HG03097 (cell line): ENCODE data around the gene SYNE1.
A peak's percentile ranks its signal among the peaks of the same experiment; 100 is the strongest.
"Not testable (repeated sequence)": the region's sequence is repeated elsewhere in the genome, so short reads cannot be mapped to it uniquely, and the experiment has no call there.

Source experiments
- ATAC-seq: cut with Tn5 transposase; IDR thresholded peaks from one replicate; pipeline ENCODE4 v1.9.1; 2021; ENCODE audit not compliant: unreplicated experiment, low FRiP score

SYNE1 gene

GRCh38 chr6:152334555-152334954 lies 302.6 kb downstream of the SYNE1 start:
- no peak for ATAC-seq

GRCh38 chr6:152330961-152331360 lies 306.2 kb downstream of the SYNE1 start:
- ATAC-seq: no peak

DNA sequence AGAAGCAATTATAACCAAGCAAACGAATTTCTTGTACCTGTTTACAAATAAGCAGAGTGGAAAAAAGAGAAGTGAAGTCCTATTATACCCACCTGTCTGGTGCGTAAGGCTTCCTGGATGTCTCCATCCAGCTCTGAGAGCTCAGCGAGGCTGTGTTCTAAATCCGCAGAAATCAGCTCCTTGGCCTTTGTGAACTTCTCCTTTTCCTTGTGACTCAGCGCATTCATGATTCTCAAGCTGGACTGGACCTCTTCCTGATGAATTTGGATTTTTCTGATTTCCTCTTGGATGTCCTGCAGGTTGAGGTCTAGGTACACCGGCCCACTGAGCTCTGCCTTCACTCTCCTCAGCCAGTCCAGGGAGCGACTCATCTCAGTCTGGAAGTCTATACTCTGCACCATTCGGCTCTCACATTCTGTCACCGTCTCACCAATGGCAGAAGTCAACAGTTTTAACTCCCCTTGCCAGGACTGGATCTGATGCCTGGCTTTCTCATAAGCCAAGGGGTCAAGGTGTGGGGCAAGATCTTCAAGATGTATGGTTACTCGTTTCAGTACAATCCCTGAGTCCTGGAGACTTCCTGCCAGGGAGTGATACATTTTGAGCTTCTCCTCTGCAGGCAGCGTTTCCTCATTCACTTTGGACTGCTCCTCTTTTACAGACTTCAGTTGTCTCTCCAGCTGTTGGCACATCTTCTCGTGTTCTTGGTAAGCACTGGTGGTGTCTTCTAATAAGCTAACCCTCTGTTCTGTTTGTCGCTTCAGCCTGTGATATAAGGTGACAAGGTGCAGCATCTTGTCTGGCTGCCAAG lies 307.3 kb downstream of the SYNE1 start:
- ATAC-seq: no peak

DNA sequence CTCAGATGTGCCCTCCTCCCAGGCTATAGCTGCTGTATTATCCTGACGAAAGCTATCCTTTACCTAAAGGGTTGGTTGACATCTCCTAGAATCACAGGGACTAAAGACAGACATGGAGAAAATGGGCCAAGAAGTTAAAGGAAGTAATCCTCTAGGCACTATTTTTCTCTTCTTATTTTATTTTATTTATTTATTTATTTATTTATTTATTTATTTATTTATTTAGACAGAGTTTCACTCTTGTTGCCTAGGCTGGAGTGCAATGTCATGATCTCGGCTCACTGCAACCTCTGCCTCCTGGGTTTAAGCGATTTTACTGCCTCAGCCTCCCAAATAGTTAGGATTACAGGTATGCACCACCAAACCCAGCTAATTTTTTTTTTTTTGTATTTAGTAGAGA lies 309.0 kb downstream of the SYNE1 start:
- ATAC-seq: not testable (repeated sequence)

- no peak for ATAC-seq
Measured at GRCh38 chr6:152323376-152323775, 313.8 kb downstream of the SYNE1 start.

- no peak for ATAC-seq
Measured at GRCh38 chr6:152318278-152318677, 318.9 kb downstream of the SYNE1 start.

DNA sequence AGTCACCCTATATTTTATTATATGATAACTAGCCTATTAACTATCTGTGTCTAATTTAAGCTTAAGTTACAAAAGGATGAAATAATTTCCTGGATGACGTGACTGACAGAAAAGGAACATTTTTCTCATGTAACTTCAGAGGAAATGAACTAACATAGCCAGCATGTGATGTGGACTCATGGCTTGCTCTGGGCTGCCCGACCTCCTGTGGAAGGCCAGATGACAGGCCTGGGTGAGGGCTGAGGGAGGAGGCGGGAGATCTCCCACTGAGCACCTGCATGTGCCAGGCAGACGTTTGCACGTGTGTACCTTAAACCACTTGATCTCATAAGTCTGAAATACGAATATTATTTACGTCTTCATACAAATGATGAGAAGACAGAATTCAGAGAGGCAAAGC lies 321.1 kb downstream of the SYNE1 start:
- ATAC-seq: no peak

DNA sequence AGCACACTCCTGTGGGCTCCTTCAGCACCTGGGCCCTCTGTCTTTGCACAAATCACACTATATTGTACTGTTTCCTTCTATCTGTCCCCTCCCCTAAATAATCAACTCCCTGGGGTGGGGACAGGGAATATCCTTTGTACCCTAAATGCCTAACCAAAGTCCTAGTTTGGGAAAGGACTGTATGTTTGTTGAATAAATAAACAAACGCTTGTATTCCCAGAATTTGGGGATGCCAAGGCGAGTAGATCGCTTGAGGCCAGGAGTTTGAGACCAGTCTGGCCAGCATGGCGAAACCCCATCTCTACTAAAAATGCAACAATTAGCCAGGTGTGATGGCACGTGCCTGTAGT lies 322.7 kb downstream of the SYNE1 start:
- no peak for ATAC-seq

DNA sequence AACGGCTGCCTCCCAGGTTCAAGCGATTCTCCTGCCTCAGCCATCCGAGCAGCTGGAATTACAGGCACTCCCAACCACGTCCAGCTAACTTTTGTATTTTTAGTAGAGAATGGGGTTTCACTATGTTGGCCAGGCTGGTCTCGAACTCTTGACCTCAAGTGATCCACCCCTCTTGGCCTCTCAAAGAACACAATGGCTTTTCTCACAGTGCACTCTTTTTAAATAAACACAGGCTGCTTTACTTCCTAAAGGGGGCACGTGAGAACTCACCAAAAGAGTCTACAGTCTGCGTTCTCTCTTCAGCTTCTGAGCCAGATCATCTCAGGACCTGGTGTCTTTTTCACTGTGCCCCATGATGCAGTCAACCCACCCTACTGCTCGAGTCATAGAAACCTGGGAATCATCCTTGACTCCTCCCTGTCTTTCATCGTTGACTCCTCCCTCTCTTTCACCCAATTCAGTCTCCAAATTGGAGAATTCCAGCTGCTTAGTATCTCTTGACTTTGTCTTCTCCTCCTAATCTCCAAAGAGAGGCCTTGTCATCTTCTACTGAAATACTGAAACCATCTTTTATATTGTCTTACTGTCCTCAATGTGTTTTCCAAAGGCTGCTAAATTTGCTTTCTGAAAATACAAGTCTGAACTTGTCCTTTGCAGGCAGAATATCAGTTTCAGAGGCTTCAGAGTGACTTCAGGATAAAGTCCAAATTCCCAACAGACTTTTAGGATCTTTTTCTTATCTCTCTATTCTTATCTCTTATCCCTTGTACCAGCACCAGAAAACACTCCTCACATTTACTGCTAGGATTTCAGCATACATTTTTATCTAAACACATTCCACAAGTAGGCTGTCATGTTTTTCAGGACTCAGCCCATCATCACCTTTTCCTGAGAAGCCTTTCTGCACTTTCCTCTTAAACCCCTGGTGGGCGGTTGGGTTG lies 323.4 kb downstream of the SYNE1 start:
- ATAC-seq: no peak

DNA sequence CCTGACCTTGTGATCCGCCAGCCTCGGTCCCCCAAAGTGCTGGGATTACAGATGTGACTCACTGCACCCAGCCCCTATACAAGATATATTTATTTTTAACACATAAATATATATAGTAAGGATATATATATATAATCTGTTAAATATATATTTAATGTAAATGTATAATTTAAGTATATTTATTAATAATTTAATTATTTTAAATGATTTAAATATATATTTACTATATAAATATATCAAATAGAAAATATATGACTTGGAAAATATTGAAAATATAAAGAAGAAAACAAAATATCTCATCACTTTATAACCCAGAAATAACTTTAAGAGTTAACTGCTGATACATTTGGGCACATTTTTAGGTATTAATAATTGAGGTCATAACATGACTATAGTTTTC lies 324.7 kb downstream of the SYNE1 start:
- ATAC-seq: no peak

- ATAC-seq: no peak
Measured at GRCh38 chr6:152310371-152310954, 326.7 kb downstream of the SYNE1 start.

DNA sequence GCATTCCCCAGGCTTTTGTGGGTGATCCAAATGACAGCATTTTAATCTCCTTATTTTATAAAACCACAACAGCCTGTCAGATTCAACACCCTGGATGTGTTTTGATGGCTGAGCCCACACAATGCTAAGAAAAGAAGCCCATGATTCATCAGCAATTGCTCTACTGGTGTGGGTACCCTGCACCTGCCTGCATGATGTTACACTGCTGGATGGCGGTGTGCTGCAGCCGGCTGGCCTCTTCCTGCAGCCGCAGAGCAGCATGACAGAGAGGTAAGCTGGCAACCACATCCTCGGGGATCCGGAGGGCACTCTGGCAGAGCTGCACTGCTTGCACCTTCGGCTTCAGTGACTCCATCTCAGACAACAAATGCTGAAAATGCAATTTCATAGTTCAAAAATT lies 327.5 kb downstream of the SYNE1 start:
- ATAC-seq: peak; percentile 72

- ATAC-seq: no peak
Measured at GRCh38 chr6:152309006-152309405, 328.2 kb downstream of the SYNE1 start.

- no peak for ATAC-seq
Measured at GRCh38 chr6:152308306-152308705, 328.9 kb downstream of the SYNE1 start.

- ATAC-seq: no peak
Measured at GRCh38 chr6:152305672-152306071, 331.5 kb downstream of the SYNE1 start.

- peak; percentile 96 for ATAC-seq
Measured at GRCh38 chr6:152301765-152302568, 335.2 kb downstream of the SYNE1 start.

GRCh38 chr6:152301021-152301764 lies 336.0 kb downstream of the SYNE1 start:
- peak; percentile 18 for ATAC-seq

- no peak for ATAC-seq
Measured at GRCh38 chr6:152300517-152300916, 336.6 kb downstream of the SYNE1 start.

GRCh38 chr6:152298848-152299735 lies 338.1 kb downstream of the SYNE1 start:
- no peak for ATAC-seq
